Measurements from ENCODE around the gene TMEM200A.

GRCh38 chr6:130420911-130421310, 55.1 kb downstream of the TMEM200A start:
- TF ChIP-seq POLR2A (IDR thresholded peaks at IDR 0.05; ENCODE audit: low read depth) = no peak
- TF ChIP-seq CTCF (IDR thresholded peaks at IDR 0.05) = no peak
- no peak for TF ChIP-seq POLR2AphosphoS5 (IDR thresholded peaks at IDR 0.05)
